BJ (cell line): ENCODE data around the gene ADARB2. TPM values are rescaled to one million over a fixed set of nuclear protein-coding genes. Genes with fewer than 3 reads are reported as not detected.

Experiments
- CTCF ChIA-PET: fragments of 350-600 bp; formaldehyde crosslinking; extraction: SDS; loops from one replicate; lab custom pipeline; 2021; ENCODE audit warnings: antibody characterized with exemption, inconsistent platforms; lab: Yijun Ruan, JAX
- POLR2A ChIA-PET: fragments of 300-600 bp; sonication (Branson Sonifier 250); formaldehyde crosslinking; extraction: SDS; loops from one replicate; lab custom pipeline; 2021; ENCODE audit warnings: antibody characterized with exemption; lab: Charles Lee
- DNase-seq: peaks from one replicate; pipeline ENCODE4 v3.0.0-alpha.2; 2011; ENCODE audit warnings: low read depth
- H3K27me3 ChIP-seq: 2 replicates; pipeline ENCODE4 v1.6.0; 2011; ENCODE audit warnings: low read length; ENCODE audit not compliant: control insufficient read depth, insufficient read depth
- H3K36me3 ChIP-seq: 2 replicates; pipeline ENCODE4 v1.5.1; 2011; ENCODE audit warnings: low read length; ENCODE audit not compliant: control insufficient read depth, insufficient read depth
- H3K4me3 ChIP-seq: 2 replicates; pipeline ENCODE4 v1.5.1; 2011; ENCODE audit warnings: low read depth, mild to moderate bottlenecking, control low read depth, low read length
- polyA plus RNA-seq: library from polyadenylated mRNA; depleted of rRNA; stranded (reverse); fragments of >200 nt; gene quantifications from 2 replicates; pipeline ENCODE4 v1.2.3, GENCODE V29; 2011
- TF ChIP-seq, protein P1 (sequence below): IDR thresholded peaks from 2 replicates; pipeline ENCODE4 v1.5.1; 2011; ENCODE audit warnings: low read depth, mild to moderate bottlenecking, control low read depth, inconsistent platforms, low read length, moderate library complexity; ENCODE audit not compliant: insufficient read depth

The ADARB2 gene
- polyA plus RNA-seq, 1 experiment, result not detected

DNA sequence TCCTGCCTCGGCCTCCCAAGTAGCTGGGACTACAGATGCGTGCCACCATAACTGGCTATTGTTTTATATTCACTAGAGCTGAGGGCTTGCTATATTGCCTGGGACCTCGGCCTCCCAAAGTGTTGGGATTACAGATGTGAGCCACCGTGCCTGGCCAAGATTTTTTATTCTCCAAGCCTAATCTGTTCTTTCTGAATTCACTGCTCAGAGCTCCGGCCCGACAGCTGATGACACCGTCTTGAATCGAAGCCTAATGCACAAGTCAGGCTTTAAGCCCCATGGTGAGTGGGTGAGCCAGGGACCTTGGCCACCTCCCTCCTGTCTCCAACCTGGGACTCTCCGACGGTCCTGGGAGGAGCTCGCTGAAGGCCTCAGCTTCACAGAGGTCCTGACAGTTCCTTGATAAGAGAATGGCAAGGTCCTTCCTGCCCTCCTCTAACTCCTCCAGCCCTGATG lies 342.3 kb downstream of the ADARB2 start:
- H3K36me3 ChIP-seq, result no peaks in the 10 kb centered on the region
- H3K4me3 ChIP-seq, result no peak overlapping the region
- ChIA-PET CTCF (no interaction called here), POLR2A (no interaction called here)
- no peaks in the 10 kb centered on the region for H3K27me3 ChIP-seq
- DNase-seq, result no peak
- TF ChIP-seq, protein P1, sequence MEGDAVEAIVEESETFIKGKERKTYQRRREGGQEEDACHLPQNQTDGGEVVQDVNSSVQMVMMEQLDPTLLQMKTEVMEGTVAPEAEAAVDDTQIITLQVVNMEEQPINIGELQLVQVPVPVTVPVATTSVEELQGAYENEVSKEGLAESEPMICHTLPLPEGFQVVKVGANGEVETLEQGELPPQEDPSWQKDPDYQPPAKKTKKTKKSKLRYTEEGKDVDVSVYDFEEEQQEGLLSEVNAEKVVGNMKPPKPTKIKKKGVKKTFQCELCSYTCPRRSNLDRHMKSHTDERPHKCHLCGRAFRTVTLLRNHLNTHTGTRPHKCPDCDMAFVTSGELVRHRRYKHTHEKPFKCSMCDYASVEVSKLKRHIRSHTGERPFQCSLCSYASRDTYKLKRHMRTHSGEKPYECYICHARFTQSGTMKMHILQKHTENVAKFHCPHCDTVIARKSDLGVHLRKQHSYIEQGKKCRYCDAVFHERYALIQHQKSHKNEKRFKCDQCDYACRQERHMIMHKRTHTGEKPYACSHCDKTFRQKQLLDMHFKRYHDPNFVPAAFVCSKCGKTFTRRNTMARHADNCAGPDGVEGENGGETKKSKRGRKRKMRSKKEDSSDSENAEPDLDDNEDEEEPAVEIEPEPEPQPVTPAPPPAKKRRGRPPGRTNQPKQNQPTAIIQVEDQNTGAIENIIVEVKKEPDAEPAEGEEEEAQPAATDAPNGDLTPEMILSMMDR, result no peak

- CTCF ChIA-PET, result no interaction called here
- DNase-seq, result no peak
- H3K4me3 ChIP-seq, result no peak overlapping the region
- TF ChIP-seq, protein P1, result no peak
- H3K36me3 ChIP-seq, result no peaks in the 10 kb centered on the region
- no peaks in the 10 kb centered on the region for H3K27me3 ChIP-seq
- POLR2A ChIA-PET, result no interaction called here
Observed at GRCh38 chr10:1394155-1394912, 343.0 kb downstream of the ADARB2 start.

DNA sequence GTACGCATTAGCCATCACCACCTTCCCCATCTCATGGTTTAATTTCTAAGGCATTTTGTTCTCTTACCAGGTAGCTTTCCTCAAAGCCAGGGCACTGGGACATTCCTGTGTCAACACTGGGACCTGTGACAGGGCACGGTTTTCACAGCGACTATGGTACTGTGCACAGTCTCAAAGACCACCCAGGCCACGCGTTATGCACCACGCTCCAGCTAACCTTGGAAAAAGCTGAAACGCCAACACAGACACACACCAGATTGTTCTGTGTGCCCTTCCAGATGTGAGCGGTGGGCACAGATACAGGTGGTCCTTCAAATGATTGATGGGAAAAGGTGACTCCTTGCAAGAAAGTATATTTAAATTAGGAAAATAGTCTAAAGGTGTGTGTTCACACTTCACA lies 343.8 kb downstream of the ADARB2 start:
- ChIA-PET POLR2A (no interaction called here), CTCF (interaction anchor here (0.7 kb wide), 1 partner anchor 864 kb away, joined by 3 read pairs; no protein-coding TSS in a partner anchor)
- TF ChIP-seq, protein P1, result no peak
- H3K36me3 ChIP-seq, result no peaks in the 10 kb centered on the region
- no peaks in the 10 kb centered on the region for H3K27me3 ChIP-seq
- no peak overlapping the region for H3K4me3 ChIP-seq
- DNase-seq, result no peak

GRCh38 chr10:1392127-1392526 lies 345.2 kb downstream of the ADARB2 start:
- Histone ChIP-seq H3K4me3 (no peak overlapping the region), H3K36me3 (no peaks in the 10 kb centered on the region), H3K27me3 (no peaks in the 10 kb centered on the region)
- TF ChIP-seq, protein P1, result no peak
- DNase-seq, result no peak
- CTCF ChIA-PET, result no interaction called here
- POLR2A ChIA-PET, result no interaction called here

DNA sequence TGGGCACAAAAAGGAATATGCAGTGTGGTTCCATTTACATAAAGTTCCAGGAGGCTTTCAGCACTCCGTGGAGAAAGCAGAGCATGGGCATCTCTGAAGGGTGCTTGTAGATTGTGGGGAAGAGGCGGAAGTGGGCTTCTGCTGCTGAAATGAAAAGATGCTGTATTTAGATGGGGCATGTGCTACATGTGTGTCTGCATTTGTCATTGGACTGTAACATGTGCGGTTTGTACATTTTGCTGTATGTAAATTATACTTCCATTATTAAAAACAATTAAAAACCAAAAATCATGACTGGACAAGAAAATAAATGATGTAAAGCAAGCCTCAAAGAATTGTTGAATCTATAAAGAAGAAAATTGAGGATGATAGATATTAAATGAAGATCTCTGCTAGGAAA lies 347.1 kb downstream of the ADARB2 start:
- POLR2A ChIA-PET, result no interaction called here
- no peaks in the 10 kb centered on the region for H3K27me3 ChIP-seq
- TF ChIP-seq, protein P1, result no peak

More for the DNA sequence above, 347.1 kb downstream of the ADARB2 start:
- CTCF ChIA-PET, result no interaction called here
- Histone ChIP-seq H3K36me3 (no peaks in the 10 kb centered on the region), H3K4me3 (no peak overlapping the region)
- no peak for DNase-seq
